Endothelial cell of umbilical vein (primary cell): ENCODE data around the gene CD44. TPM values are rescaled to one million over a fixed set of nuclear protein-coding genes. Genes with fewer than 3 reads are reported as not detected.

Experiments
- BruUV-seq: library from RNA; stranded (reverse); fragments of 400-500 nt; replicated peaks from 2 replicates; lab custom pipeline; 2021; lab: Mats Ljungman, UMichigan
- CTCF ChIA-PET: fragments of 300-600, 350-600 bp; sonication (Branson Sonifier 250); formaldehyde crosslinking; loops from one replicate; lab custom pipeline; 2021; ENCODE audit warnings: antibody characterized with exemption, inconsistent platforms; lab: Charles Lee
- POLR2A ChIA-PET: fragments of 300-600, 350-600 bp; sonication (Branson Sonifier 250); formaldehyde crosslinking; loops from one replicate; lab custom pipeline; 2021; ENCODE audit warnings: antibody characterized with exemption, inconsistent platforms; lab: Charles Lee
- DNase-seq: peaks from one replicate; pipeline ENCODE4 v3.0.0-alpha.2; 2011; ENCODE audit warnings: low read depth, low spot score
- FAIRE-seq: peaks from 2 replicates; lab custom pipeline; 2011; peaks lifted over from hg19 to GRCh38; lab: Jason Lieb, UNC
- H2AFZ ChIP-seq: 2 replicates; pipeline ENCODE4 v1.6.0; 2012; ENCODE audit warnings: low read depth, low read length, control low read depth, inconsistent platforms
- H3K27ac ChIP-seq: 2 replicates; pipeline ENCODE4 v1.5.1; 2011; ENCODE audit warnings: low read depth, mild to moderate bottlenecking, control low read depth, low read length, moderate library complexity; ENCODE audit not compliant: insufficient read depth
- H3K27me3 ChIP-seq, 2 experiments: 2 replicates each; pipeline versions ENCODE4 v1.6.0 to v1.6.1; 2011; ENCODE audit warnings: low read length in 2 of 2, mixed read lengths in 1 of 2; ENCODE audit not compliant: control insufficient read depth in 2 of 2, insufficient read depth in 2 of 2
- H3K36me3 ChIP-seq, 2 experiments: 2 replicates in 1 of 2; 3 replicates in 1 of 2; pipeline ENCODE4 v1.5.1; 2011; ENCODE audit warnings: low read length in 2 of 2, mild to moderate bottlenecking in 1 of 2, moderate library complexity in 1 of 2; ENCODE audit not compliant: control insufficient read depth in 2 of 2, insufficient read depth in 2 of 2; ENCODE audit errors: extremely low read depth in 1 of 2
- H3K4me1 ChIP-seq: 3 replicates; pipeline ENCODE4 v1.5.1; 2011; ENCODE audit warnings: mild to moderate bottlenecking, low read length; ENCODE audit not compliant: control insufficient read depth, insufficient read depth; ENCODE audit errors: extremely low read depth
- H3K4me2 ChIP-seq: 2 replicates; pipeline ENCODE4 v1.6.1; 2011; ENCODE audit warnings: low read length, control low read depth, mixed read lengths; ENCODE audit not compliant: insufficient read depth
- H3K4me3 ChIP-seq, 3 experiments: fragments of 200-600 bp in 1 of 3; sonication (generic), shearing (Covaris generic) in 1 of 3; replicated peaks in 1 of 3; 2 replicates each; pipeline ENCODE4 v1.5.1; 2011 to 2016; ENCODE audit warnings: control low read depth in 3 of 3, low read length in 3 of 3, mild to moderate bottlenecking in 2 of 3, inconsistent platforms in 1 of 3, low read depth in 1 of 3, moderate library complexity in 1 of 3; ENCODE audit not compliant: insufficient read depth in 1 of 3
- H3K79me2 ChIP-seq: 2 replicates; pipeline ENCODE4 v1.6.0; 2012; ENCODE audit warnings: low read length, inconsistent platforms; ENCODE audit not compliant: control insufficient read depth, insufficient read depth
- H3K9ac ChIP-seq: replicated peaks from 2 replicates; pipeline ENCODE3; 2011; ENCODE audit warnings: low read length, control low read depth; ENCODE audit not compliant: insufficient read depth; ENCODE audit errors: extremely low read depth
- H3K9me1 ChIP-seq: replicated peaks from 3 replicates; pipeline ENCODE4 v1.6.0; 2011; ENCODE audit warnings: mild to moderate bottlenecking, low read length; ENCODE audit not compliant: control insufficient read depth, insufficient read depth; ENCODE audit errors: extremely low read depth
- H3K9me3 ChIP-seq: replicated peaks from 2 replicates; pipeline ENCODE4 v1.5.1; 2012; ENCODE audit warnings: low read length, inconsistent platforms; ENCODE audit not compliant: control insufficient read depth, insufficient read depth
- H4K20me1 ChIP-seq: replicated peaks from 2 replicates; pipeline ENCODE3; 2011; ENCODE audit warnings: mild to moderate bottlenecking, low read length; ENCODE audit not compliant: control insufficient read depth, insufficient read depth; ENCODE audit errors: extremely low read depth
- CTCF ChIP-seq, 2 donors: IDR thresholded peaks; 1 replicate in 1 of 2; 2 replicates in 1 of 2; pipeline ENCODE4 v1.5.1; 2011; ENCODE audit warnings: low read length in 2 of 2, mild to moderate bottlenecking in 2 of 2, moderate library complexity in 2 of 2, control low read depth in 1 of 2, inconsistent platforms in 1 of 2, low read depth in 1 of 2; ENCODE audit not compliant: insufficient read depth in 1 of 2; ENCODE audit errors: extremely low read depth in 1 of 2
- EZH2 ChIP-seq: IDR thresholded peaks from 2 replicates; pipeline ENCODE4 v1.6.1; 2012; ENCODE audit warnings: borderline replicate concordance, low read depth, mild to moderate bottlenecking, moderate library complexity, low read length, inconsistent platforms; ENCODE audit not compliant: severe bottlenecking
- FOS ChIP-seq: IDR thresholded peaks from 2 replicates; pipeline ENCODE4 v1.6.1; 2011; ENCODE audit warnings: mild to moderate bottlenecking, low read length, moderate library complexity, borderline replicate concordance; ENCODE audit not compliant: insufficient read depth
- JUN ChIP-seq: IDR thresholded peaks from 2 replicates; pipeline ENCODE4 v1.6.1; 2011; ENCODE audit warnings: borderline replicate concordance, low read depth; ENCODE audit not compliant: insufficient read length, insufficient read depth
- MAX ChIP-seq: IDR thresholded peaks from 2 replicates; pipeline ENCODE4 v1.6.1; 2011; ENCODE audit not compliant: insufficient read depth, insufficient read length
- MYC ChIP-seq: IDR thresholded peaks from one replicate; pipeline ENCODE4 v1.6.1; 2011; ENCODE audit warnings: mild to moderate bottlenecking, low read depth, low read length
- POLR2A ChIP-seq: IDR thresholded peaks from 2 replicates; pipeline ENCODE4 v1.6.1; 2012; ENCODE audit warnings: low read depth, mild to moderate bottlenecking, control low read depth, low read length
- dilution Hi-C: fragments of 300-500 bp; cut with MboI; formaldehyde crosslinking; loops from one replicate; pipeline ENCODE4 v1.15.0; 2019; ENCODE audit warnings: low sequenced_read_pairs; ENCODE audit not compliant: extremely low pct_ligation_motif_present
- intact Hi-C: fragments of 100-400 bp; cut with micrococcal nuclease; formaldehyde crosslinking; loops from one replicate; pipeline ENCODE4 v1.10.0; 2022
- polyA plus RNA-seq, 4 experiments: library from polyadenylated mRNA; depleted of rRNA in 3 of 4; stranded (reverse) in 3 of 4; unstranded in 1 of 4; fragments of >200 nt; gene quantifications; 2 replicates each; pipeline versions ENCODE4 v1.2.1 to v1.2.3, GENCODE V29; 2011 to 2012; ENCODE audit warnings: missing spikeins in 1 of 4
- total RNA-seq: library from RNA; stranded (reverse); gene quantifications from 2 replicates; pipeline ENCODE4 v1.2.3, GENCODE V29; 2021

Gene CD44
- total and polyA plus RNA-seq, 2 donors (not counting 3 experiments of a cell fraction or from before 2014, with no cell fraction given), result 25.5 to 26.3 TPM

- Histone ChIP-seq H3K79me2 (no peaks in the 10 kb centered on the region), H3K9ac (no peak overlapping the region), H3K4me2 (no peak overlapping the region), H3K4me3 (no peak overlapping the region), H3K9me1 (no peaks in the 10 kb centered on the region), H2AFZ (no peak overlapping the region), H3K9me3 (no peaks in the 10 kb centered on the region), H3K27ac (no peak overlapping the region), H3K4me1 (no peaks in the 10 kb centered on the region), H3K36me3 (no peaks in the 10 kb centered on the region), H3K27me3 (peaks cover 3 to 8% of the 10 kb centered on the region in 2 experiments), H4K20me1 (no peaks in the 10 kb centered on the region)
- dilution Hi-C loops (no loop called here), intact Hi-C loops (loop anchor here (5.0 to 10.0 kb wide), 2 partner anchors 98 to 650 kb away; partner anchors contain the start of gene CD44)
- no peak for FAIRE-seq
- CTCF ChIA-PET, result interaction anchor here (0.7 to 3.9 kb wide), 3 partner anchors 96 to 309 kb away, joined by 3 to 41 read pairs (median 3); partner anchors contain the start of gene CD44
- POLR2A ChIA-PET, result no interaction called here
- no peak for TF ChIP-seq FOS
- BruUV-seq, result no TSS peak
- no peak for DNase-seq
Observed at GRCh38 chr11:35235157-35235468, 96.1 kb downstream of the CD44 start.

- no peaks in the 10 kb centered on the region for H3K36me3 ChIP-seq
- no peak for TF ChIP-seq POLR2A
- no peak for TF ChIP-seq MAX
- no peak for TF ChIP-seq MYC
- no peak for TF ChIP-seq EZH2
- TF ChIP-seq JUN, result no peak
- TF ChIP-seq CTCF (IDR thresholded peaks at IDR 0.05; ENCODE audit: extremely low read depth in 1 of 2, insufficient read depth in 1 of 2, low read depth in 1 of 2, low read length in 2 of 2), result no peak
- H3K9ac ChIP-seq, result no peak overlapping the region
- no peaks in the 10 kb centered on the region for H3K9me1 ChIP-seq
- FAIRE-seq, result no peak
- no peak overlapping the region for H3K4me2 ChIP-seq
- no peaks in the 10 kb centered on the region for H4K20me1 ChIP-seq
- no peaks in the 10 kb centered on the region for H3K9me3 ChIP-seq
- H3K79me2 ChIP-seq, result no peaks in the 10 kb centered on the region
- H3K4me3 ChIP-seq, result no peak overlapping the region
- dilution Hi-C loops (no loop called here), intact Hi-C loops (loop anchor here (5.0 to 10.0 kb wide), 2 partner anchors 98 to 651 kb away; partner anchors contain the start of gene CD44)
- no peak for DNase-seq
- BruUV-seq, result no TSS peak
- H3K27me3 ChIP-seq, result peaks cover 3 to 8% of the 10 kb centered on the region in 2 experiments
- H3K27ac ChIP-seq, result no peak overlapping the region
- ChIA-PET CTCF (interaction anchor here (0.7 to 3.9 kb wide), 5 partner anchors 16 to 310 kb away, joined by 3 to 41 read pairs (median 3); partner anchors contain the start of gene CD44), POLR2A (no interaction called here)
- H3K4me1 ChIP-seq, result no peaks in the 10 kb centered on the region
- no peak overlapping the region for H2AFZ ChIP-seq
Observed at GRCh38 chr11:35235498-35235897, 96.5 kb downstream of the CD44 start.
